Inflammatory macrophage treated with lipopolysaccharide for 1 hour (primary cell): Measurements from ENCODE around the gene AKR7A2.

Experiments
- DNase-seq, 2 donors: peaks; one replicate each; pipeline ENCODE4 v3.0.0-alpha.2; 2020 to 2022

The AKR7A2 gene

DNA sequence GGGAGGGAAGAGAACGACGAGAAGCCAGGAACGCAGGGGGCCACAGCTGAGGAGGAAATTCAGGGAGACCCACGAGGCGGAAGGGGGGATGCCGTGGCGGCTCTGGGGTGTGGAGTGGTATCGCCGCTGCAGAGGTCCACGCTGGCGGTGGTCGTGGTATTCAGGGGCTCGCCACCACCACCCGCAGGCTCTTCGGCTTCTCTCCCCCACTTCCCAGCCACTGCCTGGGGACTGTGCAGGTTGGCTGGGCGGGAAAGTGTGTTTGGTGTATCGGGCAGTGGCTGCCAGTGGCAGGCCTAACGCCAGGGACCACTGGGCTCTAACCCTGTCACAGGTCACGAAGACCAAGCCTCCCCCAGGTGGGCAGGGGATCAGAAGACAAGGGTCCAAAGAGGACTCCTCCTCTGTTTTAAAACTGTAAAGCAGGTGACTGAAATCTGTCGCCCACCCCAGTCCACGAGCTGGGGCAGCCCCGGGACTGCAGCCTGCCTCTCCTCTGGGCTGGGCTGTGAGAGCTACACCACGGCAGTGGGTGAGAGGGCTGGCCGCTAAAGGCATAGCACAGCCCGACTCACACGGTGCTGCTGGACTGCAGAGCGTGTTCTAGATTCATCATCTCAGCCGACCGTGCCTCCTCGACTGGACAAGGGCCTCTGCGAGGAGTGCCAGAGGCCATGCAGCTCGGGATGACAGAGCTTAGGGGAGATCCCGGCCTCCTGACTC, 31.1 kb upstream of the AKR7A2 start:
- no peak for DNase-seq

- no peak for DNase-seq
Observed at GRCh38 chr1:19342062-19342750, 30.3 kb upstream of the AKR7A2 start.

DNA sequence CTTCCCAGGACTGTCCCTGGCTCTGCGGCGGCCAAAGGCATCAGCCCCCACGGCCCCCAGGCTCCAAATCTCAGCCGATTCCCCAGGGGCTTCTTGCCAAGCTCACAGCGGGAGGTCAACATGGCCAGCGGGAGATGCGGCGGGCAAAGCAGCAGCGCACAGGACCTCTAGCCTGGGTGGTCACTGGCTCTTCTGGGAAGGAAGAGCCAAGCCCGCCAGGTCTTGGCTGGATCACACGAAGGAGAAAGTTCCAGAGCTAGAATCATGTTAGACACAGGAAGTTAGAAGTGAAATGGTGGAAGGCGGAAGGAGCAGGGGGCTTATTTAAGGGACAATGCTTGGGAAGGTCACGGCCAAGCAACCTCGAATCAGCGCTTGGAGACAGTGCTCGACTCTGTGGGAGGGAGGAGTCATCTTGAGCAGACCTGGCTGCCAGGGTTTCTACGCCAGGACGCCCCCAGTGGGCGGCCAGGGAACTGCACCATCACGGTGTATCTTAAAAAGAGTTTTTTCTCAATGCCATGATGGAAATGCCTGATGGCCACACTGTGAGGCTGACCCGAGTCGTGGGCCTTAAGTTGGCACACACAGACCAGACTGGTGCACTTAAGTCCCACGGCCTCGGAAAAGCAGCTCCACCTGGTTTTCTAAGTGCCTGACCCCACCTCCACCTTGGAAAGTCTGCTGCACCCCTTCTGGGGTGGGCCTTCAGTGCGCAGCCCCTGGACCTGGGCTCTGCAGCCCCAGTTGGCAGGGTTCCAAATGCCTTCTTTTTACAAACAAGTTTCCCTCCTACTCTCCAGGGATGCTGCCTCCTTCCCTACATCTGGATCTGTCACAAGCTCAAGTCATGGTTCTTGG, 29.5 kb upstream of the AKR7A2 start:
- DNase-seq = peak; percentile 49 to 91

DNA sequence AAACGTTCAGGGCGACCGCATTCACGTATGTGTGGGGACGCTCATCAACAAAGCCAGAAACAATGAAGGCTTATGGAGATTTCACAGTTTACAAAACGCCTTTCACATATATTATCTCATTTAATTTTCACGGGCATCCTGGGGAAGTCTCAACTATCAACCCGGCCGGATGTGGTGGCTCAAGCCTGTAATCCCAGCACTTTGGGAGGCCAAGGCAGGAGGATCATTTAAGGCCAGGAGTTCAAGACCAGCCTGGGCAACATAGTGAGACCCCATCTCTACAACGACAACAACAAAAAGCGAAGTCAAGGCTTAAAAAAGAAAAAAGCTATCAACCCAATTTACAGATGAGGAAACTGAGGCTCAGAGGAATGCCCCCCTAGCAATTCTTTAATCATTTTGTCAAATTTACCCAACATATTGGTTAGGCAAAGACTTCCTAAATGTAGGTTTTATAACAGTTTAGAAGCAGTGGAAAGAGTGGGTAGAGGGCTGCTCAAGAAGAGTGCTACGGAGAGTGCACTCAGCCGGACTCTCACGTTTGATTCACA, 28.5 kb upstream of the AKR7A2 start:
- DNase-seq = no peak

DNA sequence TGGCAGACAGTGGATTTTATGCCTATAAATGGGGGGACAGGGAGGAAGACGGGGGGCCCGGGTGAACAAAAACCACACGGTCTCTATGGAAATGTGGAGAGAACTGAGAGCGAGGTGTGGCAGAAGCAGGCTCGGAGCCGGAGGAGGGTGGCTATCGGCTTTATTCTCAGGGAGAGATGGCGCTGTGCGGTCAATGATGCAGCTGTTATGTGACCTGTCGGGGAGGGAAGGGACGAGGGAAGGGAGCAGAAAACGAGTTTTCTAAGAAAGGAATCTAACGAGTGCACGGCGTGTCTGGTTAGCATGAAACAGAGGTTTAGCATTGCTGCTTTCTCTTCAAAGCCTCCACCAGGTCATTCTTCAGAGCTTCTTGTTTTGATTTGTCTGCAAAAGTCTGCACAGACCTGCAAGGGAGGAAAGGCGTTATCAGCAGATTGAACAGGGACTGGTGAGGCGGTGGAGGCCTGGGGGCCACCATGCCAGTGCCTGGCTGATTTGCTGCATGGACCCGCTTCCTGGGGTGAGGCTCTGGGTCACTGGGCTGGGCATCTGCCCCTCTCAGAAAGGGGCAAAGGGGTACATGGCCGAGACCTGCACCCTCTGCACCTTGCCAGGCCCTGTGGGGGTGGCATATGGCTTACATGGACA, 27.4 kb upstream of the AKR7A2 start:
- DNase-seq = no peak

DNA sequence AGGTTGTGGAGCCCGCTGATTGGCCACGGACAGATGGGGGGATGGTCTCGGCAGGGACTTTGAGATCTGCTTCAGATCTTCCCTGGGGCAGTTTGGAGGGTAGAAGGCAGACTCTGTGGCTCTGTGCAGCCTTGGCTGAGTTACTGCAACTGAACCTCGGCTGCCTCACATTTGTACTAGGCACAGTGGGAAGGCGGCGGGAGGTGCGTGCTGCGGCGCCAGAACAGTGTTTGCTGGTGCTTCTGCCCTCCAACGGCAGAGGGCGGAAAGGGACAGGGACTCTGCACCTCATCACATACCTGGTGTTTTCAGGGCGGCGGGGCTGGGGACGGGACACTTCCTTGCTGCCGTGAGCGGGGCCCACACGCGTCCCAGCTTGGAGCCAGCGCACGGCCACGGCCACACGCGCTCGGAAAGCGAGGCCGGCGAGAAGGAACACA, 26.4 kb upstream of the AKR7A2 start:
- DNase-seq = no peak

GRCh38 chr1:19337289-19337688, 25.3 kb upstream of the AKR7A2 start:
- DNase-seq = no peak

GRCh38 chr1:19336543-19336942, 24.6 kb upstream of the AKR7A2 start:
- no peak for DNase-seq

GRCh38 chr1:19333587-19334354, 21.8 kb upstream of the AKR7A2 start:
- DNase-seq = no peak

- no peak for DNase-seq
Observed at GRCh38 chr1:19332832-19333231, 20.9 kb upstream of the AKR7A2 start.

GRCh38 chr1:19331262-19331878, 19.4 kb upstream of the AKR7A2 start:
- no peak for DNase-seq

DNA sequence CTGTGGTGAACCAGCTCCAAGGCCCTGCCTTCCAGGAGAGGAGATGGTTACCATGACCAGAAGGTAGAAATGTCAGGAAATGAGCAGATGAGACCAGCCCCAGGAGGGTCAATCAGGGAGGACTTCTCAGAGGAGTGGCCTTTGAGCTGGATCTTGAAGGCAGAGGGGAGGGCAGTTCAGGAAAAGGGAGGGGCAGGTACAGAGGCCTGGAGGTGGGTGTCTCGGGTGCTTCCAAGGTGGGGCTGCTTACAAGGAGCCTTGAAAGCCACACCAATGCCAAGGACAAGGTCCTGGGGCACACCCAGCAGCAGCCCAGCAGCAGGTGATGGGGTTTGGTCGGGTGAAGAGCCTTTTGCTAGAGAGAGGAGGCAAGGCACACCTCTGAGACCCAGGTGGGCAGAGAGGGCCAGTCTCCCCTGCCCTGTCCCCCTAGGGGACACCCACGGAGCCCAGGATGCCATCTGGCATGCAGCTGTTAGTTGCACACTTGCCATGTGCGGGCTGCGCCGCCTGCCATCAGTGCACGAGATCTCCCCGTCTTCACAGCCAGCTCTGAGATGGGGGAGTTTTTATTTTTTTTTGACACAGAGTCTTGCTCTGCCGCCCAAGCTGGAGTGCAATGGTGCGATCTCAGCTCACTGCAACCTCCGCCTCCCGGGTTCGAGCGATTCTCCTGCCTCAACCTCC, 18.6 kb upstream of the AKR7A2 start:
- no peak for DNase-seq

- no peak for DNase-seq
Observed at GRCh38 chr1:19329611-19330010, 17.7 kb upstream of the AKR7A2 start.

- DNase-seq = no peak
Observed at GRCh38 chr1:19329188-19329587, 17.2 kb upstream of the AKR7A2 start.

- no peak for DNase-seq
Observed at GRCh38 chr1:19328486-19328885, 16.5 kb upstream of the AKR7A2 start.

DNA sequence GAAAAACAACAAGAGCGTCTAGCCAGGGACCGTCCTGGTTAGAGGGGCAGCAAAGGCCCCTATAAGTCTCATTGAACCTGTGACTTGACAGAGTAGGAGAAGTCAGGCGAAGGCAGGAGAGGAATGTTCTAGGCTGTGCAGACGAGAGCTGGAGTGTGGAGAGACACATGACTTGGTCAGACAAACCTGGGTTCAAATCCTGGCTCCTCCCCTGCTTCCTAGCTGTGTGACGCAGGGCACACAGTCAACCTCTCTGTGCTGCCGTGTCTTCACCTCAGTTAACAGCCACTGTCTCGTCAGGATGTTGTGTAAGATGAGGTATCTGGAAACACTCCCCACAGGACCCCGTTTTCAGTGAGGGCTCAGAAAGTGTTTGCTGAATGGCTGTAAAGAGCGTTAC, 15.8 kb upstream of the AKR7A2 start:
- no peak for DNase-seq

- no peak for DNase-seq
Observed at GRCh38 chr1:19327301-19327700, 15.4 kb upstream of the AKR7A2 start.

DNA sequence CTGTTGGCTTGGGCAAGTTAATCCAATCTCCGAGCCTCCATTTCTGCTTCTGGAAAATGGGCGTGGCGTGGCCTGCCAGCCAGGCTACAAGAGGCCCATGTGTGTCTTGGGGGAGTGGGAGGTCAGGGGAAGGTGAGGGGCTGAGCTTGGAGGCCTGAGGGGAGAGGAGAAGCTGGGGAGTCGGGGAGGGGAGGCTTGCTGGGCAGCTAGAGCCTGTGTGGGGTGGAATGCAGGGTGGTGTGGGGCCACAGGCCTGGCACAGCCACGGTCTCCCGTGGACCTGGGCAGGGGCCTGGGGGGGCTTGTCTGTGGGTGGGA, 14.8 kb upstream of the AKR7A2 start:
- DNase-seq = no peak

GRCh38 chr1:19325958-19326747, 14.2 kb upstream of the AKR7A2 start:
- DNase-seq = no peak

- DNase-seq = no peak
Observed at GRCh38 chr1:19325368-19325957, 13.5 kb upstream of the AKR7A2 start.
